CMK (cell line): ENCODE measurements around the gene RET.

ENCODE experiments used
- DNase-seq: peaks from one replicate; pipeline ENCODE4 v3.0.0-alpha.2; 2010; ENCODE audit warnings: low read depth

RET gene

DNA sequence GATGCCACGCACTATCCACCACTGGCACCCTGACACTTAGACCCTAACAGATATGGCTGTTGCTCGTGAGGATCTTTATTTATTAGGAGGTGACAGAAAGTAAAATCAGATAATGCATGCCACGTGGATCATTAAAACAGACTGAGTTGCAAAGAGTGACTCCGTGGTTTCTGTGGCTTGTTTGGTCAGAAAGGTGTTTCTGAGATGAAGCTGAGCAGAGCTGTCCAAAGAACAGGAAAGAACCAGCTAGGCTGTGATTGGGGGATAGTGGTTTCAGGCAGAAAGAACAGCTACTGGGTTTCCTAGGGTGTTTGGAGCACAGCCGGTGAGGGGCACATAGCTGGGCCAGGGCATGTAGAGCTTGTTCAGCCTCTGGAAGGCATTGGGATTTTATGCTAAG lies 95.8 kb downstream of the RET start:
- no peak for DNase-seq

DNA sequence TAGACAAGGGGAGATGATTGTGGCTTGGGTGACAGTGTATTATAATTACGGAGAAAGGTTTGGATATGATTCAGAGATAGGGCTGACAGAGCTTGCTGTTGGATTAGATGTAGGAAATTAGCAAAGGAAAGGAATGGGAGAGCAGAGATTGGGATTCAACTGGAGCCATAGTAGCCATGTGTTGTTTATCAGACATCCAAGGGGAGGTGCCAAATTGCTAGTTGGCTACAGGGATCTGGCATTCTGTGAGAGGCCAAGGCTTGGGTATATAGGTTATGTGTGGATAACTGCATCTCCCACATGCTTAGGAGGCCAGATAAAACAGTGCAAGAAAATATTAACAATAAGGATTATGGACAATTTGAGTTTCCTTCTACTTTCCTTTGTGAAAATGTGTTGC lies 96.3 kb downstream of the RET start:
- DNase-seq, result no peak

DNA sequence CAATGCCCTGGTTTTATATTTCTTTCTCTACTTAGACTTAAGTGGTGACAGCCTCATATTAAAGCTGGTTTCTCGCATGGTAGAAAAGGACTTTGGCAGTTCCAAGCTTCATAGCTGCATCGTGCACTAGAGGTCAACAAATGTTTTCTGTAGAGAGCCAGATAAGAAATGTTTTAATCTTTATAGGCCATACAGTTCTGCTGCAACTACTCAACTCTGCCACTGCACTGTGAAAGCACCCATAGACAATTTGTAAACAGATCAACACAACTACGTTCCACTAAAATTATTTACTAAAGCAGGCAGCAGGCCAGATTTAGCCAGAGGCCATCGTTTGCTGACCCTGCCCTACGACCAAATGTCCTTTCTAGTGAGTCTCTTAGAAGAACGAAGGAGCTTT lies 98.1 kb downstream of the RET start:
- no peak for DNase-seq

DNA sequence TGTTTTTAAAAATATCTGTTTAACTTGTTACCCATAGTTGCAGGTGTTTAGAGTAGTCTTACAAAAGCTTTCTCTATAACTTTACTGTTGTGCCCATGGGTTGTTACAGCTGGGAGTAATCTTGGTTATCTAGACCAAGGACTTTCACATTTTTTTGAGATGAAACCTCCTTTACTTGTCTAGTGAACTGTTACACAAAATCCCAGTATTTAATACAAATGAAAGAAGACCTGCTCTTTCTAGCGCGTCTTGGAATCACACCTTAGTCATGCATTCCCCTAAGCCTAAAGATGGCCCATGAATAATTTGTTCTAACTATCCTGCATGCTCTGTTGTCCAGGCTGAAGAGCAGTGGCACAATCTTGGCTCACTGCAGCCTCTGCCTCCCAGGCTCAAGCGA lies 99.4 kb downstream of the RET start:
- no peak for DNase-seq

- DNase-seq, result no peak
Observed at GRCh38 chr10:43177595-43177994, 100.7 kb downstream of the RET start.
